Parathyroid adenoma (tissue), 2 donors: ENCODE results near the gene UBE2E2.

Source experiments
- H2AFZ ChIP-seq: fragments of 300-600 bp; sonication (generic); one replicate; pipeline ENCODE4 v1.7.0; 2017; ENCODE audit warnings: antibody characterized with exemption, mild to moderate bottlenecking
- H3K27ac ChIP-seq: fragments of 300-600 bp; sonication (generic); one replicate; pipeline ENCODE4 v1.7.0; 2017
- H3K27me3 ChIP-seq: fragments of 300-600 bp; sonication (generic); one replicate; pipeline ENCODE4 v1.7.0; 2017; ENCODE audit warnings: low read length; ENCODE audit not compliant: control insufficient read depth, insufficient read depth
- H3K36me3 ChIP-seq: fragments of 300-600 bp; sonication (generic); one replicate; pipeline ENCODE4 v1.7.0; 2017; ENCODE audit warnings: low read length; ENCODE audit not compliant: control insufficient read depth, insufficient read depth
- H3K4me1 ChIP-seq: fragments of 300-600 bp; sonication (generic); one replicate; pipeline ENCODE4 v1.7.0; 2017; ENCODE audit warnings: control low read depth
- H3K4me2 ChIP-seq: fragments of 300-600 bp; sonication (generic); one replicate; pipeline ENCODE4 v1.7.0; 2017; ENCODE audit warnings: low read length
- H3K4me3 ChIP-seq: fragments of 300-600 bp; sonication (generic); one replicate; pipeline ENCODE4 v1.7.0; 2017; ENCODE audit warnings: low read depth, low read length
- H3K79me2 ChIP-seq: fragments of 300-600 bp; sonication (generic); one replicate; pipeline ENCODE4 v1.7.0; 2017; ENCODE audit warnings: control low read depth
- H3K9ac ChIP-seq: fragments of 300-600 bp; sonication (generic); one replicate; pipeline ENCODE4 v1.7.0; 2017; ENCODE audit warnings: mild to moderate bottlenecking
- H3K9me3 ChIP-seq: fragments of 300-600 bp; sonication (generic); one replicate; pipeline ENCODE4 v1.7.0; 2017; ENCODE audit warnings: low read length; ENCODE audit not compliant: control insufficient read depth
- CTCF ChIP-seq: fragments of 300-600 bp; sonication (generic); IDR thresholded peaks from one replicate; pipeline ENCODE4 v1.7.0; 2017; ENCODE audit warnings: antibody characterized with exemption, mild to moderate bottlenecking
- donor health status: primary hyperparathyroidism.

The UBE2E2 gene

GRCh38 chr3:23240171-23240785 is 37.2 kb downstream of the UBE2E2 start:
- Histone ChIP-seq H3K27ac (no peak overlapping the region), H3K4me3 (no peak overlapping the region), H2AFZ (no peak overlapping the region), H3K36me3 (no peaks in the 10 kb centered on the region), H3K27me3 (no peaks in the 10 kb centered on the region), H3K4me2 (no peak overlapping the region), H3K79me2 (no peaks in the 10 kb centered on the region), H3K4me1 (no peaks in the 10 kb centered on the region), H3K9me3 (no peaks in the 10 kb centered on the region), H3K9ac (no peak overlapping the region)
- TF ChIP-seq CTCF, result no peak

- Histone ChIP-seq H3K27ac (no peak overlapping the region), H3K4me3 (no peak overlapping the region), H3K79me2 (no peaks in the 10 kb centered on the region), H3K27me3 (no peaks in the 10 kb centered on the region), H3K9me3 (no peaks in the 10 kb centered on the region), H3K9ac (no peak overlapping the region), H3K4me1 (no peaks in the 10 kb centered on the region), H3K36me3 (no peaks in the 10 kb centered on the region), H3K4me2 (no peak overlapping the region), H2AFZ (no peak overlapping the region)
- TF ChIP-seq CTCF, result no peak
Observed at GRCh38 chr3:23241256-23241655, 38.1 kb downstream of the UBE2E2 start.

- H3K27me3 ChIP-seq, result no peaks in the 10 kb centered on the region
- no peaks in the 10 kb centered on the region for H3K79me2 ChIP-seq
- no peak overlapping the region for H3K9ac ChIP-seq
- no peaks in the 10 kb centered on the region for H3K36me3 ChIP-seq
- H3K27ac ChIP-seq, result no peak overlapping the region
- no peak overlapping the region for H2AFZ ChIP-seq
- no peaks in the 10 kb centered on the region for H3K4me1 ChIP-seq
- H3K4me2 ChIP-seq, result no peak overlapping the region
- TF ChIP-seq CTCF, result no peak
- H3K4me3 ChIP-seq, result no peak overlapping the region
- H3K9me3 ChIP-seq, result no peaks in the 10 kb centered on the region
Observed at GRCh38 chr3:23242106-23242505, 39.0 kb downstream of the UBE2E2 start.

- Histone ChIP-seq H3K27me3 (no peaks in the 10 kb centered on the region), H3K36me3 (no peaks in the 10 kb centered on the region), H3K4me3 (no peak overlapping the region), H3K4me2 (no peak overlapping the region), H3K79me2 (peaks cover 5% of the 10 kb centered on the region), H3K27ac (no peak overlapping the region), H3K9me3 (no peaks in the 10 kb centered on the region), H2AFZ (no peak overlapping the region), H3K4me1 (no peaks in the 10 kb centered on the region), H3K9ac (no peak overlapping the region)
- no peak for TF ChIP-seq CTCF
Observed at GRCh38 chr3:23244324-23245041, 41.4 kb downstream of the UBE2E2 start.

- Histone ChIP-seq H3K27ac (no peak overlapping the region), H3K9me3 (no peaks in the 10 kb centered on the region), H3K9ac (no peak overlapping the region), H3K4me2 (no peak overlapping the region), H3K27me3 (no peaks in the 10 kb centered on the region), H3K79me2 (peaks cover 8% of the 10 kb centered on the region), H3K36me3 (no peaks in the 10 kb centered on the region), H3K4me3 (no peak overlapping the region), H2AFZ (no peak overlapping the region), H3K4me1 (no peaks in the 10 kb centered on the region)
- no peak for TF ChIP-seq CTCF
Observed at GRCh38 chr3:23246651-23247050, 43.5 kb downstream of the UBE2E2 start.
